K562 (cell line): ENCODE measurements around the gene SDC3. TPM values are rescaled to one million over a fixed set of nuclear protein-coding genes. Genes with fewer than 3 reads are reported as not detected.
A peak's percentile ranks its signal among the peaks of the same experiment; 100 is the strongest.

Source experiments
- POLR2G ChIP-seq: fragments of 200-400 bp; formaldehyde crosslinking; IDR thresholded peaks from 2 replicates; pipeline ENCODE4 v1.6.1; 2017; ENCODE audit warnings: low read depth, mild to moderate bottlenecking, antibody characterized with exemption, low read length, moderate library complexity
- ZNF384 ChIP-seq: IDR thresholded peaks from 2 replicates; pipeline ENCODE4 v1.6.1; 2012; ENCODE audit warnings: low read depth, low read length, improper control_type of control experiment
- polyA plus RNA-seq, 8 experiments: library from polyadenylated mRNA; depleted of rRNA in 4 of 8; stranded (reverse) in 5 of 8; unstranded in 3 of 8; fragments of >200 nt; fragmentation: Nextera tagmentation in 2 of 8; fragmentation: Illumina TruSeq in 1 of 8; extraction: Ambion mirVana in 2 of 8; extraction: Trizol in 1 of 8; gene quantifications; 2 replicates each; pipeline versions ENCODE4 v1.2.1 to v1.2.3, GENCODE V29; 2011 to 2014; ENCODE audit warnings: inconsistent platforms in 1 of 8, missing spikeins in 1 of 8
- total RNA-seq, 7 experiments: library from RNA; depleted of rRNA in 6 of 7; stranded (reverse); fragments of >200 nt in 6 of 7; fragmentation: Illumina TruSeq in 2 of 7; extraction: Trizol in 2 of 7; gene quantifications; 2 replicates each; pipeline versions ENCODE4 v1.2.1 to v1.2.3, GENCODE V29; 2011 to 2021; ENCODE audit warnings: low replicate concordance in 1 of 7
- TF ChIP-seq, protein P1 (sequence below), 3 experiments: fragments of 200-800 bp in 1 of 3; fragments of 250-450 bp in 1 of 3; fragments of 450-650 bp in 1 of 3; sonication (Bioruptor Pico) in 1 of 3; sonication (Bioruptor generic) in 1 of 3; formaldehyde crosslinking in 1 of 3; IDR thresholded peaks; 2 replicates each; pipeline versions ENCODE4 v1.6.1 to v1.8.0; 2016 to 2022; ENCODE audit warnings: mild to moderate bottlenecking in 2 of 3, missing genetic modification characterization in 2 of 3, missing compliant biosample characterization in 1 of 3, moderate library complexity in 1 of 3
- TF ChIP-seq, protein P2 (sequence below): fragments of 450-650 bp; IDR thresholded peaks from 2 replicates; pipeline ENCODE4 v1.6.1; 2017; ENCODE audit warnings: antibody characterized with exemption
- TF ChIP-seq, protein P3 (sequence below): IDR thresholded peaks from 2 replicates; pipeline ENCODE4 v1.6.1; 2016; ENCODE audit warnings: missing genetic modification characterization, missing compliant biosample characterization
- TF ChIP-seq, protein P4 (sequence below): fragments of 250-450 bp; sonication (Bioruptor Pico); IDR thresholded peaks from 2 replicates; pipeline ENCODE4 v1.5.0; 2021
- TF ChIP-seq, protein P5 (sequence below): fragments of 250-450 bp; sonication (Bioruptor Pico); IDR thresholded peaks from 2 replicates; pipeline ENCODE4 v1.5.0; 2021

The SDC3 gene
- total and polyA plus RNA-seq, 9 of the 15 experiments (the other 6 are each of a cell fraction or from before 2014, with no cell fraction given): 0.38 to 44.1 (median 12.1) TPM

DNA sequence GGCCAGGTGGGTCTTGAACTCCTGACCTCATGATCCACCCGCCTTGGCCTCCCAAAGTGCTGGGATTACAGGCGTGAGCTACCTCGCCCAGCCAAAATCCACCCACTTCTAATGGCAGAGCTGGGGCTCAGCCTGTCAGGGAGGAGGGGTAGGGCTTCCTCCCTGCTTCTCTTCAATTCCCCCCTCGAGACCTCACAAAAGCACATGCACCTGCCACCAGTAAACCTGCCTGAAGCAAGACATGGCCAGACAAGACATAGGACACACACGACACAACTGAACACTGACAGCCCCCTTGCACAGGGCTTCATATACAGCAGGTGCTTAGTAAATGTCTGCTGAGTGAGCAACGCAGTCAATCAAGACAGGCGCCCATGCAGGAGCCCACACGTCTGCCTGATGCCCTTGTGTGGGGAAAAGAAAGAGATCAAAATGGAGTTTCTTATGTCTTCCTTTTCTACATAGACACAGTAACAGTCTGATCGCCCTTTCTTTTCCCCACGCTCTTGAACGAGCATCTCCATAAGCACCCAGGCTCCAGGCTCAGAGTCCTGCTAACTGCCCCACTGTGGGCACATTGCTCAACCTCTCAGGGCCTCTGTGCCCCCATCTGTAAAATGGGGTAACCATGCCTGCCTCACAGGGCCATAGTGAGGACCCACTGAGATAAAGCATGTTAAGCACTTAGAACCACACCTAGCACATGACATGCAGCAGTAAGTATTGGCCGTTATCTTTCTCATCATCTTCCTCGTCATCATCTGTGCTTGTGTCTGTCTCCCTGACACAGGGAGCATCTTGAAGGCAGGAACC, 8.8 kb downstream of the SDC3 start (continued):
- TF ChIP-seq, protein P1, sequence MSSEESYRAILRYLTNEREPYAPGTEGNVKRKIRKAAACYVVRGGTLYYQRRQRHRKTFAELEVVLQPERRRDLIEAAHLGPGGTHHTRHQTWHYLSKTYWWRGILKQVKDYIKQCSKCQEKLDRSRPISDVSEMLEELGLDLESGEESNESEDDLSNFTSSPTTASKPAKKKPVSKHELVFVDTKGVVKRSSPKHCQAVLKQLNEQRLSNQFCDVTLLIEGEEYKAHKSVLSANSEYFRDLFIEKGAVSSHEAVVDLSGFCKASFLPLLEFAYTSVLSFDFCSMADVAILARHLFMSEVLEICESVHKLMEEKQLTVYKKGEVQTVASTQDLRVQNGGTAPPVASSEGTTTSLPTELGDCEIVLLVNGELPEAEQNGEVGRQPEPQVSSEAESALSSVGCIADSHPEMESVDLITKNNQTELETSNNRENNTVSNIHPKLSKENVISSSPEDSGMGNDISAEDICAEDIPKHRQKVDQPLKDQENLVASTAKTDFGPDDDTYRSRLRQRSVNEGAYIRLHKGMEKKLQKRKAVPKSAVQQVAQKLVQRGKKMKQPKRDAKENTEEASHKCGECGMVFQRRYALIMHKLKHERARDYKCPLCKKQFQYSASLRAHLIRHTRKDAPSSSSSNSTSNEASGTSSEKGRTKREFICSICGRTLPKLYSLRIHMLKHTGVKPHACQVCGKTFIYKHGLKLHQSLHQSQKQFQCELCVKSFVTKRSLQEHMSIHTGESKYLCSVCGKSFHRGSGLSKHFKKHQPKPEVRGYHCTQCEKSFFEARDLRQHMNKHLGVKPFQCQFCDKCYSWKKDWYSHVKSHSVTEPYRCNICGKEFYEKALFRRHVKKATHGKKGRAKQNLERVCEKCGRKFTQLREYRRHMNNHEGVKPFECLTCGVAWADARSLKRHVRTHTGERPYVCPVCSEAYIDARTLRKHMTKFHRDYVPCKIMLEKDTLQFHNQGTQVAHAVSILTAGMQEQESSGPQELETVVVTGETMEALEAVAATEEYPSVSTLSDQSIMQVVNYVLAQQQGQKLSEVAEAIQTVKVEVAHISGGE (CRISPR knock-in tag; IDR thresholded peaks at IDR 0.05): 0 out of 6 replicates have a peak, but pooled peaks of 1 of the 3 experiments have one; percentile 34
- TF ChIP-seq, protein P2, sequence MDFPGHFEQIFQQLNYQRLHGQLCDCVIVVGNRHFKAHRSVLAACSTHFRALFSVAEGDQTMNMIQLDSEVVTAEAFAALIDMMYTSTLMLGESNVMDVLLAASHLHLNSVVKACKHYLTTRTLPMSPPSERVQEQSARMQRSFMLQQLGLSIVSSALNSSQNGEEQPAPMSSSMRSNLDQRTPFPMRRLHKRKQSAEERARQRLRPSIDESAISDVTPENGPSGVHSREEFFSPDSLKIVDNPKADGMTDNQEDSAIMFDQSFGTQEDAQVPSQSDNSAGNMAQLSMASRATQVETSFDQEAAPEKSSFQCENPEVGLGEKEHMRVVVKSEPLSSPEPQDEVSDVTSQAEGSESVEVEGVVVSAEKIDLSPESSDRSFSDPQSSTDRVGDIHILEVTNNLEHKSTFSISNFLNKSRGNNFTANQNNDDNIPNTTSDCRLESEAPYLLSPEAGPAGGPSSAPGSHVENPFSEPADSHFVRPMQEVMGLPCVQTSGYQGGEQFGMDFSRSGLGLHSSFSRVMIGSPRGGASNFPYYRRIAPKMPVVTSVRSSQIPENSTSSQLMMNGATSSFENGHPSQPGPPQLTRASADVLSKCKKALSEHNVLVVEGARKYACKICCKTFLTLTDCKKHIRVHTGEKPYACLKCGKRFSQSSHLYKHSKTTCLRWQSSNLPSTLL: no peak
- TF ChIP-seq, protein P3, sequence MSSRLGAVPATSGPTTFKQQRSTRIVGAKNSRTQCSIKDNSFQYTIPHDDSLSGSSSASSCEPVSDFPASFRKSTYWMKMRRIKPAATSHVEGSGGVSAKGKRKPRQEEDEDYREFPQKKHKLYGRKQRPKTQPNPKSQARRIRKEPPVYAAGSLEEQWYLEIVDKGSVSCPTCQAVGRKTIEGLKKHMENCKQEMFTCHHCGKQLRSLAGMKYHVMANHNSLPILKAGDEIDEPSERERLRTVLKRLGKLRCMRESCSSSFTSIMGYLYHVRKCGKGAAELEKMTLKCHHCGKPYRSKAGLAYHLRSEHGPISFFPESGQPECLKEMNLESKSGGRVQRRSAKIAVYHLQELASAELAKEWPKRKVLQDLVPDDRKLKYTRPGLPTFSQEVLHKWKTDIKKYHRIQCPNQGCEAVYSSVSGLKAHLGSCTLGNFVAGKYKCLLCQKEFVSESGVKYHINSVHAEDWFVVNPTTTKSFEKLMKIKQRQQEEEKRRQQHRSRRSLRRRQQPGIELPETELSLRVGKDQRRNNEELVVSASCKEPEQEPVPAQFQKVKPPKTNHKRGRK: no peak
- TF ChIP-seq, protein P4, sequence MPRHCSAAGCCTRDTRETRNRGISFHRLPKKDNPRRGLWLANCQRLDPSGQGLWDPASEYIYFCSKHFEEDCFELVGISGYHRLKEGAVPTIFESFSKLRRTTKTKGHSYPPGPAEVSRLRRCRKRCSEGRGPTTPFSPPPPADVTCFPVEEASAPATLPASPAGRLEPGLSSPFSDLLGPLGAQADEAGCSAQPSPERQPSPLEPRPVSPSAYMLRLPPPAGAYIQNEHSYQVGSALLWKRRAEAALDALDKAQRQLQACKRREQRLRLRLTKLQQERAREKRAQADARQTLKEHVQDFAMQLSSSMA (CRISPR knock-in tag): no peak
- TF ChIP-seq ZNF384 (no peak), POLR2G (no peak)
- TF ChIP-seq, protein P5, sequence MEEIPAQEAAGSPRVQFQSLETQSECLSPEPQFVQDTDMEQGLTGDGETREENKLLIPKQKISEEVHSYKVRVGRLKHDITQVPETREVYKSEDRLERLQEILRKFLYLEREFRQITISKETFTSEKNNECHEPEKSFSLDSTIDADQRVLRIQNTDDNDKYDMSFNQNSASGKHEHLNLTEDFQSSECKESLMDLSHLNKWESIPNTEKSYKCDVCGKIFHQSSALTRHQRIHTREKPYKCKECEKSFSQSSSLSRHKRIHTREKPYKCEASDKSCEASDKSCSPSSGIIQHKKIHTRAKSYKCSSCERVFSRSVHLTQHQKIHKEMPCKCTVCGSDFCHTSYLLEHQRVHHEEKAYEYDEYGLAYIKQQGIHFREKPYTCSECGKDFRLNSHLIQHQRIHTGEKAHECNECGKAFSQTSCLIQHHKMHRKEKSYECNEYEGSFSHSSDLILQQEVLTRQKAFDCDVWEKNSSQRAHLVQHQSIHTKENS (CRISPR knock-in tag): no peak
